Measurements from ENCODE around the gene RERE.

GRCh38 chr1:8677782-8678181, 139.7 kb downstream of the RERE start:
- TF ChIP-seq USF2 (CRISPR knock-in tag; IDR thresholded peaks at IDR 0.05), result no peak
- no peak for TF ChIP-seq CTCF (IDR thresholded peaks at IDR 0.05)
- TF ChIP-seq CREM (CRISPR knock-in tag; IDR thresholded peaks at IDR 0.05), result no peak
- no peak for TF ChIP-seq NR1H2 (CRISPR knock-in tag; IDR thresholded peaks at IDR 0.05)
- TF ChIP-seq ZNF232 (CRISPR knock-in tag; IDR thresholded peaks at IDR 0.05), result no peak
- TF ChIP-seq ELF4 (CRISPR knock-in tag; IDR thresholded peaks at IDR 0.05; ENCODE audit: low read depth), result no peak
- TF ChIP-seq ATF3 (CRISPR knock-in tag; conservative IDR thresholded peaks at IDR 0.05), result no peak
- no peak for TF ChIP-seq E2F1 (CRISPR knock-in tag; IDR thresholded peaks at IDR 0.05)
- no peak for TF ChIP-seq FOXJ3 (CRISPR knock-in tag; IDR thresholded peaks at IDR 0.05; ENCODE audit: borderline replicate concordance)
- TF ChIP-seq MAX (CRISPR knock-in tag; IDR thresholded peaks at IDR 0.05), result no peak
- TF ChIP-seq ZNF263 (CRISPR knock-in tag; IDR thresholded peaks at IDR 0.05; ENCODE audit: low read depth), result no peak

Data from WTC11 (cell line).